Urinary bladder (tissue), 4 donors: Measurements from ENCODE around the gene LHX2. TPM values are rescaled to one million over a fixed set of nuclear protein-coding genes. Genes with fewer than 3 reads are reported as not detected.

Source experiments
- DNase-seq: peaks from one replicate; pipeline ENCODE4 v3.0.0-alpha.2; 2015; ENCODE audit errors: extremely low spot score
- H3K27ac ChIP-seq: one replicate; pipeline ENCODE4 v1.5.1; 2013; ENCODE audit warnings: low read depth, mild to moderate bottlenecking, moderate library complexity
- H3K36me3 ChIP-seq: one replicate; pipeline ENCODE4 v1.6.1; 2013; ENCODE audit warnings: mild to moderate bottlenecking, moderate library complexity; ENCODE audit not compliant: insufficient read depth
- H3K4me1 ChIP-seq: one replicate; pipeline ENCODE4 v1.6.1; 2013; ENCODE audit warnings: mild to moderate bottlenecking, moderate library complexity; ENCODE audit not compliant: insufficient read depth
- H3K4me3 ChIP-seq: one replicate; pipeline ENCODE4 v1.5.1; 2013; ENCODE audit warnings: low read depth, low read length
- WGBS: extraction: QIAGEN DNeasy Blood & Tissue Kit; methylation state at CpG from one replicate; pipeline ENCODE4 v1.1.7; 2013; 5-methylcytosine and 5-hydroxymethylcytosine counted together
- polyA plus RNA-seq: library from polyadenylated mRNA; stranded (reverse); fragments of 200-250 nt; gene quantifications from one replicate; pipeline ENCODE4 v1.2.3, GENCODE V29; 2013
- total RNA-seq: library from RNA; depleted of rRNA; stranded (reverse); fragments of >200 nt; gene quantifications from one replicate; pipeline ENCODE4 v1.2.3, GENCODE V29; 2014
- donor health status: healthy with polysubstance abuse.
- donor health status: healthy.

LHX2 gene
- total and polyA plus RNA-seq, 2 donors, result not detected

GRCh38 chr9:124020520-124021384 lies 9.2 kb downstream of the LHX2 start:
- Histone ChIP-seq H3K36me3 (no peaks in the 10 kb centered on the region), H3K27ac (no peak overlapping the region), H3K4me1 (peaks cover 2% of the 10 kb centered on the region), H3K4me3 (no peak overlapping the region)
- 12% methylated on average over 31 of the region's 31 CpGs for WGBS
- DNase-seq, result no peak

GRCh38 chr9:124021385-124021769 lies 9.8 kb downstream of the LHX2 start:
- peaks cover 2% of the 10 kb centered on the region for H3K4me1 ChIP-seq
- H3K27ac ChIP-seq, result no peak overlapping the region
- no peaks in the 10 kb centered on the region for H3K36me3 ChIP-seq
- H3K4me3 ChIP-seq, result no peak overlapping the region
- WGBS, result 28% methylated on average over 5 of the region's 5 CpGs
- DNase-seq, result no peak

DNA sequence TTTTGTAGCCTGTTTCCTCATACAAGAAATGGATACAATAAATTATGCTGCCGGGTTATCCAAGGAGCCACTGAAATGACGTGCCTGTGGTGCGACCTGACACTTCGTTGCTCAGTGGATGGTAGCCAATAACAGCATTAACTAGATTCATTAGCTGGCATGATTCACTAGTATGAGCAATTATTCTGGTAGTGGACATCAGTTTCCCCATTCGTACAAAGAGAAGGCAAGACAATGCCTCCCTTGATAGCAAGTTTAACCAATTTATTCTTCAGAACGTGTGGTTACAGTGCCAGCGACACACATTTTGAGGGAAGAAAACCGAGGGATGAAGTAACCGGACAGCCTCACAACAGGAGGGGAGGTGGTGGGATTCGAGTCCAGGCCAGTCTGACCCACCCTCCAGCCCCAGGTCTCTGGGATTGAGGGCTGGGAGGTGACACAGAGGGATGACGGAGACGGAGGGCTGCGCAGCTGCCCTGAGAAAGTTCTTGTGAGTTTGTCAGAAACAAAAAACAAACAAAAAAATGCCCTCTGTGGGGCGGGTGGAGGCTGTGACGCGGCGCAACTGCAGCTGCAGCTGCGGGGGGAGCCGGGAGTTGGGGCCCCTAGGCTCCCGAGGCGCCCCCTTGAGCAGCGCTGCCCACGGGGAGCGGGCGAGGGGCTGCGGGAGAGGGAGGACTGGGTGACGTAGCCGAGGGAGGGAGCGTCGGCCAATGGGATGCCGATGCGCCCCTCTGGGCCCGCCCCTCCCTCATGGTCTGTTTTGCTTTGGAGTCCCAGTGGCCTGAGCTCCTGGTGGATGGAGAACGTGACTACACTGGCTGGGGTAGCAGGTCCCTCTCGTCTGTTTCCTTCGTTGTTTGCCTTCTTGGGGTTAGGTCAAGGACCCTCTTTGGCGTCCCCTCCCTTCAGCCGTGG lies 10.9 kb downstream of the LHX2 start:
- WGBS, result 6% methylated on average over 38 of the region's 38 CpGs
- DNase-seq, result no peak
- Histone ChIP-seq H3K27ac (no peak overlapping the region), H3K4me1 (peaks cover 2% of the 10 kb centered on the region), H3K4me3 (no peak overlapping the region), H3K36me3 (no peaks in the 10 kb centered on the region)

DNA sequence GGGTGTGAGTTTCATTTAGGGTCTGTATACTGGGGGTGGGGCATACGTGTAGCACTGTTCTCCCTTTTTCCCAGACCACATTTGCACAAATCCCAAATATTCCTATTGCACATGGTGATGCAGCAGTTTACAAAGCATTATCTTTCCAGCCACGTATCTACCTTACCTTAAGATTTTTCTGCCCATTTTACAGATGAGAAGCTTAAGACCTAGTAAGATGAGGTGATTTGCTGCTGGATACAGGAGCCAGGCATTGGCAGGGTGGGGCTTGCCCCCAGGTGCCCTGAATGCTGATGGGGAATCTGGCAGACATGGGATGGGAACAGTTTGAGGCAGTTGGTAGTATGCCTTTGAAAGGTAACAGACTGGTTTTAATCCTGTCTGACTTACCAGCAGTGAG lies 12.5 kb downstream of the LHX2 start:
- 54% methylated on average over 2 of the region's 2 CpGs for WGBS
- Histone ChIP-seq H3K36me3 (no peaks in the 10 kb centered on the region), H3K27ac (no peak overlapping the region), H3K4me3 (no peak overlapping the region), H3K4me1 (no peaks in the 10 kb centered on the region)
- no peak for DNase-seq

GRCh38 chr9:124029617-124030016 lies 18.0 kb downstream of the LHX2 start:
- H3K27ac ChIP-seq, result no peak overlapping the region
- no peaks in the 10 kb centered on the region for H3K4me1 ChIP-seq
- WGBS, result 66% methylated on average over 12 of the region's 12 CpGs
- DNase-seq, result no peak
- H3K4me3 ChIP-seq, result no peak overlapping the region
- no peaks in the 10 kb centered on the region for H3K36me3 ChIP-seq

GRCh38 chr9:124030969-124031451 lies 19.4 kb downstream of the LHX2 start:
- Histone ChIP-seq H3K4me3 (no peak overlapping the region), H3K36me3 (no peaks in the 10 kb centered on the region), H3K4me1 (no peaks in the 10 kb centered on the region), H3K27ac (no peak overlapping the region)
- 56% methylated on average over 16 of the region's 16 CpGs for WGBS
- no peak for DNase-seq

GRCh38 chr9:124032247-124032646 lies 20.7 kb downstream of the LHX2 start:
- no peaks in the 10 kb centered on the region for H3K36me3 ChIP-seq
- H3K27ac ChIP-seq, result no peak overlapping the region
- no peak for DNase-seq
- H3K4me1 ChIP-seq, result no peaks in the 10 kb centered on the region
- WGBS, result 7% methylated on average over 24 of the region's 24 CpGs
- H3K4me3 ChIP-seq, result no peak overlapping the region

DNA sequence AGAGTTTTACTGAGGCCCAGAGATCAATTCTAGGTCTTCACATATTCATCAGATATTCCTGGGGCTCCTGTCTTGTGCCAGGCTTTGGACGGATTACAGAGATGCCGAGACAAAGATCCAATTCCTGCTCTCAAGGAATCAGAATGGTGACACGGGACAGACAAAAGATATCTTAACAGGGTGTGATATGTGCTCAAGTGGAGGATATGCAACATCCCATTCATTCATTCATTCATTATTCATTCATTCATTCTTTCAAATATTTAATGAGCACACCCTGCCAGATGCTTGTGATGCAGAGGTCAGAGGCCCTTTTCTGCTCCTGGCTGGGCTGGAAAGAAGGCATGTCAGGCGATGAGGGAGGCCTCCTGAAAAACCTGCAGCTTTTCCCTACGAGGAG lies 21.8 kb downstream of the LHX2 start:
- DNase-seq, result no peak
- 79% methylated on average over 5 of the region's 5 CpGs for WGBS
- no peak overlapping the region for H3K27ac ChIP-seq
- H3K4me3 ChIP-seq, result no peak overlapping the region
- H3K36me3 ChIP-seq, result no peaks in the 10 kb centered on the region
- H3K4me1 ChIP-seq, result no peaks in the 10 kb centered on the region

DNA sequence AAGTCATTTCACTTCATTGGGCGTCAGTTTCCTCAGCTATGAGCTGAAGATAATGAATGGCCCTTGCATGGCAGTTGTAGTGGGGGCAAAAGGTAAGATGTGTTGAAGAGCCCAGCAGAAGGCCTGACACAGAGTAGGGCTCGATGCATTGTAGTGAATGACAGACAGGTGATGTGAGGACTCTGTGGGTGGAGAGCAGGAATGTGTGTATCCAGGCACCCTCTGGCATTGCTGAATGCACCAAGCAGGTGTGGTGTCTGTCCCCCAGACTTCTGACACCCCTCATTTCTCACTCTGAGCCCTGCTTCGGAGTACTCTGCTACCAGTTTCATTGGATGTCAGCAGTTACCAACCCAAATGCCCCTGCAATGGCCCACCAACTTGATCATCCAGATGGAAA lies 22.4 kb downstream of the LHX2 start:
- Histone ChIP-seq H3K4me1 (no peaks in the 10 kb centered on the region), H3K4me3 (no peak overlapping the region), H3K36me3 (no peaks in the 10 kb centered on the region), H3K27ac (no peak overlapping the region)
- DNase-seq, result no peak
- WGBS, result 81% methylated on average over 3 of the region's 3 CpGs

DNA sequence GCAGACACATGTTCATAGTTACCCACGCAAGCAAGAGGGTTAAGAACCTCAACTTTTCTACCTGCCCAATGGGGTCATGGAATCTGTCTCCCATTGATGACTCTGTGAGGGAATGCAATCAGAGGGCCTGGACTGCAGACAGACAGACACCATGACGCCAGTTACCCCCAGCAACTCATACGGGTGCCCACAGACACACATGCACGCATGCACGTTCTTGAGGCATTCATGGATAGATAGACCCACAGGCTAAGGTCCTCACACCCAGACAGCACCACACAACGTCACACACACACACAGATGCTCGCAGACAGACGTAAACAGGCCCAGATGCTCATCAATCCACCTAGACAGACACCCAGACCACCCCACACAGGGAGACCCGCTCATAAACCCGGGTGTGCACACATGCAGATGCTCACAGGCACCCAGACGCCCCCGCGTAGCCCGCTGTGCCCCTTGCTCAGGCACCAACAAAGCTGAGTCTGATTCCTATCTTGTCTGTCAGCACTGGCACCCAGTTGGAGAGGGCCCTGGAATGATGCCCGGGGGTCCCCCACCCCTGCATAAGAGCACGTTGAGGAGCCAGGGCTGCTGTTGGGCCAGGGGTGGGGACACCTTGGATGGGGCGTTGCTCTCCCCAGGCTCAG lies 23.6 kb downstream of the LHX2 start:
- H3K4me3 ChIP-seq, result no peak overlapping the region
- H3K27ac ChIP-seq, result no peak overlapping the region
- H3K4me1 ChIP-seq, result no peaks in the 10 kb centered on the region
- H3K36me3 ChIP-seq, result no peaks in the 10 kb centered on the region
- 74% methylated on average over 17 of the region's 17 CpGs for WGBS
- no peak for DNase-seq

DNA sequence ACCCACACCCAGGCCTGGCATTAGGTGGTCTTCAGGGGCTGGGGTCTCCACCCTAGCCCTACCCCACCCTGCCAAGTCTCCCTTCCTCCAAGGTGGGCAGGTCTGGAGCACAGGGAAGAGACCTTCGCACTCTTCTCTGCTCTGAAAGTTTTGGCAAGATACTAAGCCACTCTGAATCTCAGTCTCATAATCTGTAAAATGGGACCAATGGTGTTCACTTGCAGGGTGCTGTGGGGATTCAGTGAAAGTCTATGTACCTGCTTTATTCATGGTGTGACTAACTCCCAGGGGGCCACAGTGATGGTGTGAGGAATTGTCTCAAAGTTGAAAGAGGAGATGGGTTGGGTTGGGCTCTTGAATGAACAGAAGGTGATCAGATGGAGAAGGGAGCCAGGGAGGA lies 25.0 kb downstream of the LHX2 start:
- no peak overlapping the region for H3K4me3 ChIP-seq
- DNase-seq, result no peak
- no peak overlapping the region for H3K27ac ChIP-seq
- H3K4me1 ChIP-seq, result no peaks in the 10 kb centered on the region
- no peaks in the 10 kb centered on the region for H3K36me3 ChIP-seq
- WGBS, result 98% methylated on average over 1 of the region's 1 CpG

- 54% methylated on average over 6 of the region's 6 CpGs for WGBS
- no peak overlapping the region for H3K27ac ChIP-seq
- H3K36me3 ChIP-seq, result no peaks in the 10 kb centered on the region
- H3K4me3 ChIP-seq, result no peak overlapping the region
- H3K4me1 ChIP-seq, result no peaks in the 10 kb centered on the region
- no peak for DNase-seq
Measured at GRCh38 chr9:124037790-124038189, 26.2 kb downstream of the LHX2 start.

GRCh38 chr9:124038239-124038638 lies 26.7 kb downstream of the LHX2 start:
- Histone ChIP-seq H3K4me1 (no peaks in the 10 kb centered on the region), H3K4me3 (no peak overlapping the region), H3K27ac (no peak overlapping the region), H3K36me3 (no peaks in the 10 kb centered on the region)
- 15% methylated on average over 6 of the region's 6 CpGs for WGBS
- no peak for DNase-seq
